ELF-1 (cell line): ENCODE measurements around the gene TRAPPC4.
"Not testable (repeated sequence)": the region's sequence is repeated elsewhere in the genome, so short reads cannot be mapped to it uniquely, and the experiment has no call there.

Source experiments
- DNase-seq: peaks from one replicate; pipeline ENCODE4 v3.0.0-alpha.2; 2016; ENCODE audit warnings: low read depth, low spot score

Gene TRAPPC4

DNA sequence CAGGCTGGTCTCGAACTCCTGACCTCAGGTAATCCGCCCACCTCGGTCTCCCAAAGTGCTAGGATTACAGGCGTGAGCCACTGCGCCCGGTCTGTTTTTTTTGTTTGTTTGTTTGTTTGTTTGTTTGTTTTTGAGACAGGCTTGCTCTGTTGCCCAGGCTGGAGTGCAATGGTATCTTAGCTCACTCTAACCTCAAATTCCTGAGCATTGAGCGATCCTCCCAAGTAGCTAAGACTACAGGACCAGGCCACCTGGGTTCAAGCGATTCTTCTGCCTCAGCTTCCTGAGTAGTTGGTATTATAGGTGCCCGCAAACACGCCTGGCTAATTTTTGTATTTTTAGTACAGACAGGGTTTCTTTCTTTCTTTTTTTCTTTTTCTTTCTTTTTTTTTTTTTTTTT, 14.9 kb downstream of the TRAPPC4 start:
- not testable (repeated sequence) for DNase-seq

DNA sequence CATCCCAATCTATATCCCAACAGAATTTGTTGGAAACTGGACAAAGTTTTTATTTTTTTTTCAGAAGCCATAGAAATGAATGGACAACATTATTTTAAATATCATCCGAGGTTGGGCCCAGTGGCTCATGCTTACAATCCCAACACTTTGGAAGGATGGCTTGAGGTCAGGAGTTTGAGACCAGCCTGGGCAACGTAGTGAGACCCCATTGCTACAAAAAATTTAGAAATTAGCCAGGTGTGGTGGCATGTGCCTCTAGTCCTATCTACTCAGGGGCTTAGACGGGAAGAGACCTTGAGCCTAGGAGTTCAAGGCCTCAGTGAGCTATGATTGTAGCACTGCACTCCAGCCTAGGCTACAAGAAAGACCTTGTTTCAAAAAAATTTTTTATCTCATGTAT, 16.2 kb downstream of the TRAPPC4 start:
- DNase-seq, result no peak

GRCh38 chr11:119038884-119039283, 20.3 kb downstream of the TRAPPC4 start:
- no peak for DNase-seq

GRCh38 chr11:119039471-119039870, 20.9 kb downstream of the TRAPPC4 start:
- DNase-seq, result peak; percentile 23

DNA sequence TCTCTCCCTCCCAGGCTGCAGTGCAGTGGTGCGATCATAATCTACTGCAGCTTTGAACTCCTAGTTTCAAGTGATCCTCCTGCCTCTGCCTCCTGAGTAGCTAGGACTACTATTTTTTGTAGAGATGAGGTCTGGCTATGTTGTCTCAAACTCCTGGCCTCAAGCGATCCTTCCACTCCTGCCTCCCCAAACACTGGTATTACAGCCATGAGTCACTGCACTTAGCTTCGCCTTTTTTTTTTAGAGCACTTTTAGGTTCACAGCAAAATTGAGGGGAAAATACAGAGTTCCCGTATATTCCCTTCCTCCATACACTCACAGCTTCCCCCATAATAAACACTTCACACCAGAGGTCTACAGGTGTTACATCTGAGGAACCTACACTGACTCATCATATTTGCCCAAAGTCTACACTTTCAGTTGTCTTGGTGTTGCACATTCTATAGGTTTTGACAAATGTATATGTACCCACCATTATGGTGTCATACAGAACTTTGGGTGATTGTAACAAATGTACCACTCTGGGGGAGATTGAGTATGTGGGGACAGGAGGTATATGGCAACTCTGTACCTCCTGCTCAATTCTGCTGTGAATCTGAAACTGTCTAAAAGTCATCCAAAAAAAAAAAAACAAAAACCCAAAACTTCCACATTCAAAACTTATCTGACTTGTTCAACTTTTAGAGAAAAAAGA, 23.4 kb downstream of the TRAPPC4 start:
- DNase-seq, result no peak

- DNase-seq, result no peak
Measured at GRCh38 chr11:119042927-119043326, 24.4 kb downstream of the TRAPPC4 start.

DNA sequence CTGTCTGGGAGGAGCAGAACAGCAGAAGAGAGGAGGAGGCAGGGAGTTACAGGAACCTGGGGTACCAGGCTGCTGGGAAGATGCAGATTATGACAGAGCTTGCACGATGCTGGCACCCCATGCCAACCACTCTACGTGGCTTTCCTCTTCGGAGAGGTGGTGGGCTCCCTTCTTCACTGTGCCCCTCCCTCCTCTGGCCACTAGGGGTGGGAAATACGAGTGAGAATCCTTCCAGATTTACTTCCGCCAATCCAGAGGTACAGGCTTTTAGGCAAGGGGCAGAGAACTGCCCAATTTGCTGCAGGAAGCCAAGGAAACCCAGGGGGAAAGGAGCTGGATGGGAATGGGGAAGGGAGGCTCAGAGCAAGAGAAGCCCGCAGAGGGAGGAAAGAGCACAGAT, 26.1 kb downstream of the TRAPPC4 start:
- DNase-seq, result no peak

GRCh38 chr11:119046489-119046888, 27.9 kb downstream of the TRAPPC4 start:
- DNase-seq, result no peak

GRCh38 chr11:119047205-119047604, 28.6 kb downstream of the TRAPPC4 start:
- DNase-seq, result no peak

DNA sequence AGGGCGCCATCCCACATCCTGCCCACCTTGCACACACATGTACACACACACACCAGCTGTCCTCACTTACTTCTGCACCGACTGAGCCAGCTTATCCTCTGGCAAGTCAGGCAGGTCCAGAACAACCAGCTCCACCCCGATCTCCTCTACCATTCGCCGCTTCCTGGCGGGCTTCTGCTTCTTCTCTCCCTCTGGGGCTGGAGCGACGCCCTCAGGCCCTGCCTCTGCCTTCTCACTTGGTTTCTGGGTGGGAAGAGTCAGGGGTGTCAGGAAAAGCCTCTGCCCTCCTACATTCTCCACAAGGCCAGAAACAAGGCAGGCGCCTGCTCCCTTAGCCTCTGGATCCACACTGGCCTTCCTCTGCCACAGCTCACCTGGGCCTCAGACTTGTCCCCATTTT, 30.1 kb downstream of the TRAPPC4 start:
- no peak for DNase-seq

- no peak for DNase-seq
Measured at GRCh38 chr11:119049081-119049480, 30.5 kb downstream of the TRAPPC4 start.

DNA sequence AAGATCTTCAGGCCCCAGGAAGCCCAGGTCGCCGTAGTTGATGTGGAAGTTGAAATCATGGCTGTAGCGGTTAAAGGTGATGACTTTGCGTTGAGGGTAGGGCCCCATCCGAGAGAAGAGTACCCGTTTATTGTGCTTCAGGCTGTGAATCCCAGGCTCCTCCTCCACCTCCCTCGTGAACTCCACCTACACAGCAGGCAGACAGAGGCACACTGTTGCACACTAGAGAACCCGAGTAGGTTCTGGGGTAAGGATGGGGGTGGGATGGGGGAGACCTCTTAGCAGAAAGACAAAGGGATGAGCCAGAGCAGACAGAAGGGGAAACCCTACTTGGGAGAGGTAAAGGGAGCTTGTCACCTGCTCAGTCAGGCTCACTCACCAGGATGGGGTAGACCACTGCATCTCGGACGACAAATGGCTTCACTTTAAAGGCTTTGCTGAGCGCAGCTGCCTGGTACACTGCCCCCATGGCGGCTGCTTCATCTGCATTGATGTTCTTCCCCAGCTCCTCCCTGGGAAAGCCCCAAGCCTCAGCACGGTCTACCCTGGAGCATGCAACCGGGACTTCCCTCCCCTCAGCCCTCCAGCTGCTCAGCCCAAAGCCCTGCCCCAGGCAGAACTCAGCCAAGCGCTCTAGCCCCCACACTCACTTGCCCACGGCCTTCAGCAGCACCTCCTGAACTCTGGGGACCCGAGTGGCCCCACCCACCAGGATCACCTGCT, 33.0 kb downstream of the TRAPPC4 start:
- DNase-seq, result no peak

- no peak for DNase-seq
Measured at GRCh38 chr11:119052163-119052814, 33.7 kb downstream of the TRAPPC4 start.

DNA sequence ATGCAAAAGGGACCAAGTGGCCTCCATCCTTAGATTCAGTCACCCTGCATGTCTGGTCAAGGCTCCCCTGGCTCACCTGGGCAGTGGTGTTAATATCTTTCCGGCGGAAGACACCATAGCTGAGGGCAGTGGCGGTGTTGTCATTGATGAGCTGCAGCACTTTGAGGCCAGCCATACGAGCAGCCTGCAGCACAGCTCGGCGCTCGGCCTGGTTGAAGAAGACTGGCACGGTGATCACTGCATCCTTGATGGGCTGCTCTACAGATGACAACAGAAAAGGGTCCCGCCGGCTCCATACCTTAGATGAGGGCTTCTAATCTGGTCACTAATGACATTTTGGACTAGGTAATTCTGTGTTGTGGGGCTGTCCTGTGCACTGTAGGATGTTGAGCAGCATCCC, 35.9 kb downstream of the TRAPPC4 start:
- DNase-seq, result no peak

DNA sequence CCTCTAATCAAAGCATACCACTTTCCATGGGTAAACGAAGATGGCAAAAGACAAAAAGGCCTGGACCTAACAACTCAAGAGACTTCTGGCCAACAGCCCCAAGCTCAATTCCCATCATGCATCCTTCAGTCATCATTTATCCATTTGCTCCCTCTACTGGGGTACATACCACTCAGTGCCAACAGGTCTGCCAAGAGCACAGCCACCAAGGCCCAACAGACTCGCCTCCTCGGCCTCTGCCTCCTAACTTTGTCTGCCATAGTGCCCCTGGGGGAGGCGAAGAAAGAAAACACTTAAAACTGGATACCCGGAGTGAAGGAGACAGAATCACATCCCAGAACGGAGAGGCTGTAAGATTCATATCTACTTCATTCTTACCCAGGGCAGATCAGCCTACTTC, 37.3 kb downstream of the TRAPPC4 start:
- no peak for DNase-seq

GRCh38 chr11:119056421-119056999, 37.9 kb downstream of the TRAPPC4 start:
- DNase-seq, result peak; percentile 47

DNA sequence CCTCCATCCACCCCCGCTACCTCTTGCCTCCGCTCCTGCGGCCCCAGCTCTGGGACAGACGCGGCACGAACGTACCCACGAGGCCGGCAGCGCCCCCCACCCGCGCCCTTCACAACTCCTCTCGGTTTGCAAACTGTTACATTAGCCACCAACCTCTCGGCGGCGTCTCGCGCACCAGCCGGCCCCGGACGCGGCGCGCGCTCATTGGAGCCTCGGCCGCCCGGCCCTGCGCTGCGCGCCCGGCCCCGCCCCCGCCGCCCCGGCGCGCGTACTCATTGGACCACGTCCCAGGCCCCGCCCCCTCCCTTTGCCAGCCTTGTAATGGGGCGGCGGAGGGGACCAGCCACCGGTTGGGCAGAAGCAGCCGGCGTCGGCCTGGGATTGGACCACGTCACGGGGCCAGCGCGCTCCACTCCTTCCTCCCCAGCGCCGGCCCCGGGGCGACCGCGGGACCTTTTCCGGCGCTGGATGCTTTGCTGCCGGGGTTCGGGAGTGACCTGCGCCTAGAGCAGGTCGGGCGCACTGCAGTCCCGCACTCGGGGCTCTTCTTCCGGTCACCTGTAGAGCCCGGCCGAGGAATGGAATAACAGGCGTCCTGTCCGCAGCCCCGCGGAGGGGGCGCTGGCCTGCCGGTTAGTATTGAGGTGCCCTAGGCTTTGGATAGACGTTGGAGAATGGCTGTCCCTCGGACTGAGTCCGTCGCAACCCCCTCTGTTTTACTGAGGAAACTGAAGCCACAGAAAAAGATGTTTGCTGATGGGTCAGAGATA, 38.6 kb downstream of the TRAPPC4 start, which contains the start of gene HYOU1:
Gene HYOU1 (minus strand): TSS at position 206 of the 770 bp plus-strand sequence. CDS start 1,045 bp downstream, outside the sequence.
- peak; percentile 99 for DNase-seq

- not testable (repeated sequence) for DNase-seq
Measured at GRCh38 chr11:119059128-119059527, 40.6 kb downstream of the TRAPPC4 start.

- no peak for DNase-seq
Measured at GRCh38 chr11:119061256-119061655, 42.7 kb downstream of the TRAPPC4 start.

GRCh38 chr11:119062779-119063178, 44.2 kb downstream of the TRAPPC4 start:
- no peak for DNase-seq

- peak; percentile 47 for DNase-seq
Measured at GRCh38 chr11:119065369-119065768, 46.8 kb downstream of the TRAPPC4 start.
